Thyroid gland (tissue), 4 donors: ENCODE data around the gene CACNA1S. TPM values are rescaled to one million over a fixed set of nuclear protein-coding genes. Genes with fewer than 3 reads are reported as not detected.

ENCODE experiments used
- DNase-seq, 2 donors: peaks; one replicate each; pipeline ENCODE4 v3.0.0-alpha.2; 2019
- H3K27ac ChIP-seq, 3 donors: fragments of 200-600 bp; sonication (generic); 1 replicate in 2 of 3; 2 replicates in 1 of 3; pipeline ENCODE4 v1.5.1; 2016 to 2019; ENCODE audit warnings: mild to moderate bottlenecking in 1 of 3, moderate library complexity in 1 of 3
- H3K27me3 ChIP-seq: fragments of 200-600 bp; sonication (generic); one replicate; pipeline ENCODE4 v1.5.1; 2019
- H3K36me3 ChIP-seq, 2 donors: fragments of 200-600 bp; sonication (generic); one replicate each; pipeline ENCODE4 v1.5.1; 2016 to 2019
- H3K4me1 ChIP-seq, 2 donors: fragments of 200-600 bp; sonication (generic); one replicate each; pipeline ENCODE4 v1.5.1; 2017 to 2019
- H3K4me3 ChIP-seq, 3 donors: fragments of 200-600 bp; sonication (generic); replicated peaks in 1 of 3; 1 replicate in 2 of 3; 2 replicates in 1 of 3; pipeline ENCODE4 v1.5.1; 2016; ENCODE audit warnings: mild to moderate bottlenecking in 1 of 3
- H3K9me3 ChIP-seq: fragments of 200-600 bp; sonication (generic); one replicate; pipeline ENCODE4 v1.5.1; 2017
- CTCF ChIP-seq, 6 experiments: fragments of 200-600 bp in 3 of 6; fragments of 450-650 bp in 3 of 6; sonication (generic) in 3 of 6; IDR thresholded peaks; one replicate each; pipeline ENCODE4 v1.5.1; 2016 to 2019; ENCODE audit warnings: antibody characterized with exemption in 6 of 6, mild to moderate bottlenecking in 2 of 6, inconsistent platforms in 1 of 6, moderate library complexity in 1 of 6
- POLR2A ChIP-seq, 2 donors: fragments of 450-650 bp; IDR thresholded peaks; one replicate each; pipeline ENCODE4 v1.6.1; 2017; ENCODE audit warnings: antibody characterized with exemption in 2 of 2, mild to moderate bottlenecking in 2 of 2, moderate library complexity in 1 of 2
- WGBS, 2 donors: methylation state at CpG; one replicate each; pipeline ENCODE4 v1.1.5; 2017; 5-methylcytosine and 5-hydroxymethylcytosine counted together
- intact Hi-C: fragments of 100-400 bp; cut with DNase I; formaldehyde crosslinking; loops from one replicate; pipeline ENCODE4 v1.15.1; 2023
- total RNA-seq, 4 donors: library from RNA; depleted of rRNA; stranded (reverse); fragments of >200 nt; gene quantifications; one replicate each; pipeline ENCODE4 v1.2.3, GENCODE V29; 2016

The CACNA1S gene
- total RNA-seq, 4 donors from 2014 or later: not detected

GRCh38 chr1:201022493-201022819 lies 89.8 kb downstream of the CACNA1S start:
- Histone ChIP-seq H3K27me3 (no peaks in the 10 kb centered on the region), H3K4me1 (peaks cover 7 to 30% of the 10 kb centered on the region in 2 donors), H3K36me3 (no peaks in the 10 kb centered on the region), H3K9me3 (no peaks in the 10 kb centered on the region), H3K4me3 (no peak overlapping the region), H3K27ac (no peak overlapping the region)
- TF ChIP-seq POLR2A (IDR thresholded peaks at IDR 0.05): no peak
- no peak for TF ChIP-seq CTCF (IDR thresholded peaks at IDR 0.05)
- intact Hi-C loops: no loop called here
- 69 to 74% methylated on average over 2 of the region's 2 CpGs for WGBS, 2 donors
- DNase-seq: no peak

DNA sequence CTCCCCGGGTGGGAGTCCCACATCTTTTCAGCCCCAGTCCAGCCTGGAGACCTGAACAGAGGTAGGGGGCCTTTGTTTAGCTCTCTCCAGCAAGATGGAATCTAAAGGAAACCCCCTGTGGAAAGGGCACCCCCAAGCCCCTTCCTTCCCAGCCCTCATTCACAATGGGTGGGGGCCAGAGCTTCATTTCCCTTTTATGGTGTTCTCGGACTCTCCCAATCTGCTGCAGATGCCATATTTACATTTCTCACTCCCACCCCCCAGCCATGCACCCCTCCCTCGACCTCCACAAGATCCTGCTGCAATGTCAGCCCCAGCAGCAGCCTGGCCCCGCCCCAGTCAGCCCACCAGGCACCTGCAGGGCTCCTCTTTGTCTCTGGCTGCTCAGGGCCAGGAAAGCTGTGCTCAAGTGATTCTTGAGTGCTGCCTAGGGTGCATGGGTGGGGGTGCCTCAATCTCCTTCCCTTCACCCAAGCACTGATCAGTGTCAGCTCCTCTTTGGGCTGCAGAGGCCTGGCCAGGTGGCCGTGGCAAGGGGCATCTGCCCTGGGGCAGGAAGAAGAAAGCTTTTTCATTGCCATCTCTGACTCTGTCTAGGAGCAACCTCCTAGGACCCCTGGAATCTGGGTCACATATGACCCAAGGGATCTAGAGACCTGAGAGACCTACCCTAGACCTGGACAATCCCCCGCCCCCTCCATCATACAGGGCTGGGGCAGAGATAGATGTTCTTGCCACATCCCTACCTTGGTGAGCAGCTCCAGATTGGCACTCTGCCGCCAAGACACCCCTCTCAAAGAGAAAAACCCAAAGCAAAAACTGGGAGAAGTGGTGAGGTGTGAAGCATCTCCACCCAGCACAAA lies 90.4 kb downstream of the CACNA1S start:
- Histone ChIP-seq H3K4me3 (no peak overlapping the region), H3K36me3 (no peaks in the 10 kb centered on the region), H3K27me3 (no peaks in the 10 kb centered on the region), H3K4me1 (peaks cover 7 to 36% of the 10 kb centered on the region in 2 donors), H3K9me3 (no peaks in the 10 kb centered on the region), H3K27ac (no peak overlapping the region)
- no peak for DNase-seq
- TF ChIP-seq CTCF (IDR thresholded peaks at IDR 0.05): no peak
- TF ChIP-seq POLR2A (IDR thresholded peaks at IDR 0.05): no peak
- 69 to 82% methylated on average over 6 of the region's 7 CpGs for WGBS, 2 donors
- intact Hi-C loops: no loop called here

GRCh38 chr1:201020721-201021629 lies 91.3 kb downstream of the CACNA1S start:
- Histone ChIP-seq H3K4me3 (no peak overlapping the region), H3K27me3 (no peaks in the 10 kb centered on the region), H3K36me3 (no peaks in the 10 kb centered on the region), H3K27ac (no peak overlapping the region), H3K9me3 (no peaks in the 10 kb centered on the region), H3K4me1 (peaks cover 7 to 45% of the 10 kb centered on the region in 2 donors)
- DNase-seq: no peak
- 51 to 53% methylated on average over 10 of the region's 11 CpGs for WGBS, 2 donors
- TF ChIP-seq CTCF (IDR thresholded peaks at IDR 0.05): peak in 1 of 6 experiments; percentile 14
- TF ChIP-seq POLR2A (IDR thresholded peaks at IDR 0.05): no peak
- intact Hi-C loops: no loop called here

GRCh38 chr1:201020040-201020591 lies 92.1 kb downstream of the CACNA1S start:
- H3K4me1 ChIP-seq: peaks cover 7 to 45% of the 10 kb centered on the region in 2 donors
- intact Hi-C loops: no loop called here
- no peak overlapping the region for H3K27ac ChIP-seq

More at GRCh38 chr1:201020040-201020591, 92.1 kb downstream of the CACNA1S start:
- Histone ChIP-seq H3K27me3 (no peaks in the 10 kb centered on the region), H3K4me3 (no peak overlapping the region), H3K9me3 (no peaks in the 10 kb centered on the region), H3K36me3 (no peaks in the 10 kb centered on the region)
- 86 to 98% methylated on average over 4 of the region's 4 CpGs for WGBS, 2 donors
- no peak for TF ChIP-seq POLR2A (IDR thresholded peaks at IDR 0.05)
- no peak for TF ChIP-seq CTCF (IDR thresholded peaks at IDR 0.05)
- DNase-seq: no peak
